CD4-positive, alpha-beta memory T cell (primary cell): ENCODE results near the gene FASN. TPM values are rescaled to one million over a fixed set of nuclear protein-coding genes. Genes with fewer than 3 reads are reported as not detected.

ENCODE experiments used
- CTCF ChIA-PET: fragments of 350-600 bp; sonication (Branson Sonifier 250); formaldehyde crosslinking; loops from one replicate; lab custom pipeline; 2021; ENCODE audit warnings: inconsistent platforms; ENCODE audit not compliant: partially characterized antibody; lab: Charles Lee
- POLR2A ChIA-PET: fragments of 350-600 bp; sonication (Branson Sonifier 250); formaldehyde crosslinking; loops from one replicate; lab custom pipeline; 2021; ENCODE audit not compliant: partially characterized antibody; lab: Charles Lee
- DNase-seq, 5 donors: peaks; one replicate each; pipeline versions ENCODE4 v3.0.0 to v3.0.0-alpha.2; 2020 to 2022; ENCODE audit warnings: mixed read lengths in 1 of 5
- H3K27ac ChIP-seq: one replicate; pipeline ENCODE4 v1.7.0; 2013; ENCODE audit warnings: low read depth, low read length
- H3K27me3 ChIP-seq: 2 replicates; pipeline ENCODE4 v1.7.0; 2013; ENCODE audit warnings: mild to moderate bottlenecking, low read length, moderate library complexity; ENCODE audit not compliant: insufficient read depth
- H3K36me3 ChIP-seq: 2 replicates; pipeline ENCODE4 v1.7.0; 2013; ENCODE audit warnings: mild to moderate bottlenecking, low read length, moderate library complexity; ENCODE audit not compliant: insufficient read depth
- H3K4me1 ChIP-seq: 2 replicates; pipeline ENCODE4 v1.7.0; 2013; ENCODE audit warnings: mild to moderate bottlenecking, low read length, moderate library complexity; ENCODE audit not compliant: insufficient read depth
- H3K4me3 ChIP-seq, 2 donors: one replicate each; pipeline ENCODE4 v1.7.0; 2013; ENCODE audit warnings: low read length in 2 of 2, mild to moderate bottlenecking in 1 of 2
- H3K9me3 ChIP-seq, 2 donors: one replicate each; pipeline ENCODE4 v1.7.0; 2013; ENCODE audit warnings: low read length in 2 of 2, control low read depth in 1 of 2; ENCODE audit not compliant: control insufficient read depth in 1 of 2
- H3K27ac Mint-ChIP-seq, 7 donors: one replicate each; pipeline ENCODE4 v1.8.0; 2020 to 2021; ENCODE audit warnings: mixed read lengths in 7 of 7, mild to moderate bottlenecking in 6 of 7, inconsistent platforms in 3 of 7, moderate library complexity in 3 of 7
- H3K27me3 Mint-ChIP-seq, 2 donors: one replicate each; pipeline ENCODE4 v1.8.0; 2020 to 2021; ENCODE audit warnings: mixed read lengths in 2 of 2
- H3K36me3 Mint-ChIP-seq, 2 donors: one replicate each; pipeline ENCODE4 v1.8.0; 2020 to 2021; ENCODE audit warnings: mixed read lengths in 2 of 2, inconsistent platforms in 1 of 2, mild to moderate bottlenecking in 1 of 2
- H3K4me1 Mint-ChIP-seq, 4 donors: one replicate each; pipeline ENCODE4 v1.8.0; 2020 to 2021; ENCODE audit warnings: mixed read lengths in 4 of 4, mild to moderate bottlenecking in 1 of 4
- H3K4me3 Mint-ChIP-seq, 8 donors: one replicate each; pipeline ENCODE4 v1.8.0; 2020 to 2021; ENCODE audit warnings: mixed read lengths in 8 of 8, mild to moderate bottlenecking in 7 of 8, moderate library complexity in 6 of 8, inconsistent platforms in 3 of 8
- H3K9me3 Mint-ChIP-seq, 8 donors: one replicate each; pipeline ENCODE4 v1.8.0; 2020 to 2021; ENCODE audit warnings: mixed read lengths in 8 of 8, mild to moderate bottlenecking in 5 of 8, inconsistent platforms in 3 of 8, moderate library complexity in 1 of 8
- intact Hi-C: fragments of 100-400 bp; cut with micrococcal nuclease; formaldehyde crosslinking; loops from one replicate; pipeline ENCODE4 v1.15.1; 2023
- polyA plus RNA-seq, 2 donors: library from polyadenylated mRNA; unstranded; fragments of 300-500 nt; fragmentation: Illumina TruSeq; gene quantifications; one replicate each; pipeline ENCODE4 v1.2.3, GENCODE V29; 2021
- total RNA-seq, 2 experiments: library from RNA; stranded (reverse); gene quantifications; one replicate each; pipeline ENCODE4 v1.2.3, GENCODE V29; 2021

The FASN gene
- total and polyA plus RNA-seq, 4 experiments from 2014 or later: 0.03 to 27.7 (median 15.0) TPM

DNA sequence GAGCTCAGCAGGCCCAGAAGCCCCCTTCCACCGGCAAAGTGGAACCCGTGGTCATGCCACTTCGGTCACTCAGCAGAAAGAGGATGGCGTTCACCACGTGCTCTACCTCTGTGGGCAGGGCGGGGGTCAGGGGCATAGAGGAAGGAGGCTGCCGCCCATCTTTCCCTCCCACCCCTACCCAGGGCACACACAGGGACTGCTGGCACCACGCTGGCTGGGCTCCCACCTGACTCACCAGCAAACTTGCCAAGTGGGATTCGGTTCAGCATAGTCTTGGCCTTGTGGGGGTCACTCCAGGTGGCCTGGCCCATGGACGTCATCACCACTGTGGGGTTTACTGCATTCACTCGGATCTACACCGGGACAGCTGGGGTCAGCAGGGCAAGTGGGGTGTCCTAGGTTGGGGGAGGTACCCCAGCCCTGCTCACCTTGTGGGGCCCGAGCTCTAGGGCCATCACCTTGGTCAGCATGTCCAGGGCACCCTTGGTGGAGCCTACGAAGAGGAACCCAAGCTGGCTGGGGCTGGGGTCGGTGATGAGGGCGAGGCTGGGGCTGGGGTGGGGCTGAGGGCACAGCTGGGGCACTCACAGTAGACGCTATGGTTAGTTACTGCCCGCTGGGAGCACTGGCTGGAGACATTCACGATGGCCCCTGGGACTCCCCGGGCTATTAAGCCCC is 61.9 kb downstream of the FASN start:
- Mint-ChIP-seq H3K4me1 (peaks cover 13 to 36% (median 18%) of the 10 kb centered on the region in 4 donors), H3K27me3 (no peaks in the 10 kb centered on the region), H3K36me3 (peaks cover 0 to 6% of the 10 kb centered on the region in 2 donors), H3K9me3 (no peaks in the 10 kb centered on the region), H3K27ac (peak overlapping the region in 3 of 7 donors; percentile 29 to 66 (median 41)), H3K4me3 (peak overlapping the region in 7 of 8 donors; percentile 32 to 91 (median 69))
- Histone ChIP-seq H3K9me3 (no peaks in the 10 kb centered on the region), H3K27ac (peak overlapping the region; percentile 57), H3K4me1 (peaks cover 23% of the 10 kb centered on the region), H3K27me3 (no peaks in the 10 kb centered on the region), H3K4me3 (peak overlapping the region; percentile 42 to 80), H3K36me3 (no peaks in the 10 kb centered on the region)
- ChIA-PET POLR2A (interaction anchor here (0.8 to 2.7 kb wide), 6 partner anchors 14 to 91 kb away, joined by 3 to 21 read pairs (median 9); partner anchors contain the start of genes CENPX, DUS1L and LRRC45), CTCF (interaction anchor here (1.0 to 1.4 kb wide), 2 partner anchors 8 to 90 kb away, joined by 3 read pairs; no protein-coding TSS in a partner anchor)
- intact Hi-C loops: loop anchor here (2.0 to 10.0 kb wide), 4 partner anchors 29 to 379 kb away; partner anchors contain the start of genes DUS1L, HEXD, NOTUM and OGFOD3
- DNase-seq: no peak

DNA sequence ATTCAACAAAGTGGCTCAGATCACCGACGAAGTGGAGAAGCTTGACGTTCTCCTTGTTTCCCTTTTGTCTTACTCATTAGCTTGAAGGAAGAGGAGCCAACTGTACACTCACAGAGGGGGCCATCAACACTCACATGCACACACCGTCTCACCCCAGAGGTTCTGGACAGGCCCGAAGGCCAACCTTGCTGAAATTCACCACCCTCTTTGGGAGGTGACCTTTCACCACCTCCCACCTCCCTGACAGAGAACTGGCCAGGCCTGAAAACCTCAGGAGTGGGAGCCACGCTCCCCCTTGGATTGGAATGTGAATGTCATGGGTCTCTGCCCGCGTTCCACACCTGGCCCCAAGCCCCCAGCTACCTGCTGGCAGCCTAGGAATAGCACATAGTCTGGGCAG is 62.5 kb downstream of the FASN start:
- H3K27me3 Mint-ChIP-seq: no peaks in the 10 kb centered on the region
- DNase-seq: no peak
- peaks cover 13 to 36% (median 19%) of the 10 kb centered on the region in 4 donors for H3K4me1 Mint-ChIP-seq
- peaks cover 0 to 6% of the 10 kb centered on the region in 2 donors for H3K36me3 Mint-ChIP-seq
- peaks cover 23% of the 10 kb centered on the region for H3K4me1 ChIP-seq
- CTCF ChIA-PET: interaction anchor here (0.8 to 1.4 kb wide), 3 partner anchors 8 to 71 kb away, joined by 3 to 4 read pairs (median 3); partner anchors contain the start of genes CENPX and LRRC45
- H3K9me3 Mint-ChIP-seq: no peaks in the 10 kb centered on the region
- POLR2A ChIA-PET: interaction anchor here (1.7 to 1.8 kb wide), 2 partner anchors 15 to 25 kb away, joined by 5 to 6 read pairs; no protein-coding TSS in a partner anchor
- no peaks in the 10 kb centered on the region for H3K9me3 ChIP-seq
- H3K27ac ChIP-seq: no peak overlapping the region
- intact Hi-C loops: loop anchor here (5.0 to 10.0 kb wide), 3 partner anchors 73 to 379 kb away; partner anchors contain the start of genes HEXD, NOTUM and OGFOD3
- H3K4me3 Mint-ChIP-seq: peak overlapping the region; percentile 48 to 80 (median 68)
- no peaks in the 10 kb centered on the region for H3K27me3 ChIP-seq
- H3K36me3 ChIP-seq: no peaks in the 10 kb centered on the region
- H3K27ac Mint-ChIP-seq: peak overlapping the region in 6 of 7 donors; percentile 29 to 90 (median 62)
- H3K4me3 ChIP-seq: no peak overlapping the region

DNA sequence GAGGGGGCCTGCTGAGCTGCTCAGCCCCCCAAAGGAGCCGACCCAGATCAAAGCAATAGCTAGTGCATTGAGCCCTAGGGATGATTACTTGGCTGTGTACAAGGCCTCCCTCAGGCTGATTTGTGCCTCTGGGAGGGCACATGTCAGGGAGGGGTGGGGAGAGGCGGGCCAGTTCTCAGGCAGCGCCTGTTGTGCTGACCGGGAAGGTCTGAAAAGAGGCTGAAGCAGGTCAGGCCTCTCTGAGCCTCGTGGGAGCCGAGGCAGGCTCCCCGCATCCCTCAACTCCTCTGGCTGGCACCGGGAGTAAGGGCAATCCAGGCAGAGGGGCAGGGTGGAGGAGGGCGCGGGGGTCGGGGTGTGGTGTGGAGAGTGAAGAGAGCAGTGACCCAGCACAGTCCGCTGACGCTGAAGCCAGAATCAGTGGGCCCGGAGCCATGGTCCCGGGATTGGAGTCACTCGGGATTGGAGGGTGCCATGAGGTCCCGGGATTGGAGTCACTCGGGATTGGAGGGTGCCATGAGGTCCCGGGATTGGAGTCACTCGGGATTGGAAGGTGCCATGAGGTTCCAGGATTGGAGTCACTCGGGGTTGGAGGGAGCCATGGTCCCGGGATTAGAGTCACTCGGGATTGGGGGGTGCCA is 63.5 kb downstream of the FASN start:
- Histone ChIP-seq H3K4me1 (peaks cover 30% of the 10 kb centered on the region), H3K36me3 (no peaks in the 10 kb centered on the region), H3K27ac (no peak overlapping the region), H3K27me3 (no peaks in the 10 kb centered on the region), H3K9me3 (no peaks in the 10 kb centered on the region), H3K4me3 (no peak overlapping the region)
- Mint-ChIP-seq H3K36me3 (peaks cover 0 to 6% of the 10 kb centered on the region in 2 donors), H3K4me1 (peaks cover 15 to 38% (median 23%) of the 10 kb centered on the region in 4 donors), H3K9me3 (no peaks in the 10 kb centered on the region), H3K27ac (peak overlapping the region in 1 of 7 donors; percentile 73), H3K4me3 (peak overlapping the region in 3 of 8 donors; percentile 67 to 80 (median 68)), H3K27me3 (no peaks in the 10 kb centered on the region)
- ChIA-PET POLR2A (interaction anchor here (0.7 kb wide), 1 partner anchor 12 kb away, joined by 3 read pairs; the partner anchor contains the start of genes CENPX and LRRC45), CTCF (interaction anchor here (1.1 to 1.4 kb wide), 3 partner anchors 9 to 14 kb away, joined by 3 to 6 read pairs (median 4); partner anchors contain the start of genes CENPX and LRRC45)
- DNase-seq: no peak
- intact Hi-C loops: loop anchor here (5.0 to 10.0 kb wide), 3 partner anchors 72 to 380 kb away; partner anchors contain the start of genes HEXD, NOTUM and OGFOD3

DNA sequence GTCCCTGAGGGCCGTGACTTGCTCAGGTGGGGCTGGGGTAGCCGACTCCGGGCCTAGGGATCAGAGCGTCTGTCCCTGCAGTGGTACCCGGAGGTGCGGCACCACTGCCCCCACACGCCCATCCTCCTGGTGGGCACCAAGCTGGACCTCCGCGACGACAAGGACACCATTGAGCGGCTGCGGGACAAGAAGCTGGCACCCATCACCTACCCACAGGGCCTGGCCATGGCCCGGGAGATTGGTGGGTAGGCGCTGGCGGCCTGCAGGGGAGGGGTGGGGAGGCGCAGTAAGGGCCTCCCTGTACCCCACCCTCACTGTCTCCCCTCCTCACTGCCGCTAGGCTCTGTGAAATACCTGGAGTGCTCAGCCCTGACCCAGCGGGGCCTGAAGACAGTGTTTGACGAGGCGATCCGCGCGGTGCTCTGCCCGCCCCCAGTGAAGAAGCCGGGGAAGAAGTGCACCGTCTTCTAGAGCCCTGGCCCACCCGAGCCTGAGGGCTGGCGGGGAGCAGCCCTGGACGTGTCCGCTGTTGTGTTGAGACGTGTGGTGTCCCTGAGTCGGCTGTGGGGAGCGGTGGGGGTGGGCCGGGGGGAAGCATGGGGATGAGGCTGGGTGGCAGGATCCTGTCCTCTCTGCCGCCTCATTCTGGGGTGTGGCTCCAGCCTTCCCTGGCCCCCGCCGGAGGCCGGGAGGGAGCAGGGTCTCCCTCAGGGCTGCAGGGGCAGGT is 64.5 kb downstream of the FASN start:
- Mint-ChIP-seq H3K27ac (no peak overlapping the region), H3K9me3 (no peaks in the 10 kb centered on the region), H3K4me1 (peaks cover 12 to 31% (median 18%) of the 10 kb centered on the region in 4 donors), H3K36me3 (peaks cover 0 to 6% of the 10 kb centered on the region in 2 donors), H3K4me3 (peak overlapping the region in 2 of 8 donors; percentile 22 to 60), H3K27me3 (no peaks in the 10 kb centered on the region)
- Histone ChIP-seq H3K27me3 (no peaks in the 10 kb centered on the region), H3K9me3 (no peaks in the 10 kb centered on the region), H3K4me1 (peaks cover 30% of the 10 kb centered on the region), H3K27ac (no peak overlapping the region), H3K4me3 (no peak overlapping the region), H3K36me3 (no peaks in the 10 kb centered on the region)
- ChIA-PET POLR2A (interaction anchor here (0.9 kb wide), 1 partner anchor 11 kb away, joined by 3 read pairs; the partner anchor contains the start of genes CENPX and LRRC45), CTCF (interaction anchor here (1.1 kb wide), 1 partner anchor 73 kb away, joined by 4 read pairs; no protein-coding TSS in a partner anchor)
- no peak for DNase-seq
- intact Hi-C loops: loop anchor here (10.0 kb wide), 2 partner anchors 201 to 381 kb away; partner anchors contain the start of genes HEXD and OGFOD3

DNA sequence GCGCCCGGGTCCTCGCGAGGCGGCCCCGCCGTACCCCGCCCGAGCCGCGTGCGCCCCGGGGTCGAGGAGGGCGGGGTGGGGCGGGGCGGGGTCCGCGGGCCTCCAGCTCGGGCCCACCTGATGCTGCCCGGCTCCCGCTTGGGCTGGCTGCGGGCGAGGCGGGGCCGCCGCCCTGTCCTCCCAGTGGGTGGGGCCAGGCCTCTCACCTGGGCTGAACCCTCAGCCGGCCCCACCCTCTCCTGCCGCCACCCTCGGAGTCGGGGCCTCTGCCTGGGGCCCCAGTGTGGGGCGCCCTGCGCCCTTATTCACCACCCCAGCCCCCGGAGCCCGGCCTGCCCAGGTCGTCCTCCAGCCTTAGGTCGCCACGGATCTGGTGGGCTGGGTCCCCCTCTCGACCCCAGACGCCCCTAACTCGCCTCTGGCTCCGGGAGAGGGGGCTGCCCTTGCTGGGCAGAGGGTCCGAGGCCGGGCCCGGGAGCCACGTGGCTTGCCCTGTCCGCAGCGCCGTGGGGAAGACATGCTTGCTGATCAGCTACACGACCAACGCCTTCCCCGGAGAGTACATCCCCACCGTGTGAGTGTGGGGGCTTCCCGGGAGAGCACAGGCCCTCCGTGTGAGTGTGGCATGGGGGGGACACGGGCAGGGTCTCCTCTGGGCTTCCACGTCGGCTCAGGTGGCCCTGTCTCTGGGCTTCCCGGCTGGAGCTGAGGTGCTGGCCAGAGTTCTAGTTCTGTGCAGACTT is 66.0 kb downstream of the FASN start:
- Mint-ChIP-seq H3K36me3 (peaks cover 0 to 5% of the 10 kb centered on the region in 2 donors), H3K27ac (peak overlapping the region in 1 of 7 donors; percentile 66), H3K9me3 (no peaks in the 10 kb centered on the region), H3K4me1 (peaks cover 5 to 25% (median 11%) of the 10 kb centered on the region in 4 donors), H3K4me3 (peak overlapping the region in 6 of 8 donors; percentile 6 to 73 (median 29)), H3K27me3 (no peaks in the 10 kb centered on the region)
- CTCF ChIA-PET: interaction anchor here (1.0 to 4.1 kb wide), 3 partner anchors 72 to 133 kb away, joined by 3 to 70 read pairs (median 4); no protein-coding TSS in a partner anchor
- intact Hi-C loops: loop anchor here (2.0 to 10.0 kb wide), 3 partner anchors 203 to 519 kb away; partner anchors contain the start of genes HEXD and OGFOD3
- peaks cover 25% of the 10 kb centered on the region for H3K4me1 ChIP-seq
- no peaks in the 10 kb centered on the region for H3K36me3 ChIP-seq
- no peak overlapping the region for H3K4me3 ChIP-seq
- POLR2A ChIA-PET: interaction anchor here (1.9 to 3.2 kb wide), 5 partner anchors 10 to 169 kb away, joined by 4 to 28 read pairs (median 11); partner anchors contain the start of genes CENPX and DUS1L
- no peaks in the 10 kb centered on the region for H3K9me3 ChIP-seq
- no peaks in the 10 kb centered on the region for H3K27me3 ChIP-seq
- peak in 2 of 5 donors; percentile 24 to 28 for DNase-seq
- H3K27ac ChIP-seq: no peak overlapping the region
